ENCODE data around the gene TAT. TPM values are rescaled to one million over a fixed set of nuclear protein-coding genes. Genes with fewer than 3 reads are reported as not detected.
"Not testable (repeated sequence)": the region's sequence is repeated elsewhere in the genome, so short reads cannot be mapped to it uniquely, and the experiment has no call there.

Gene TAT
- total RNA-seq, 2 donors from 2014 or later: 0.09 TPM; not detected in 1

DNA sequence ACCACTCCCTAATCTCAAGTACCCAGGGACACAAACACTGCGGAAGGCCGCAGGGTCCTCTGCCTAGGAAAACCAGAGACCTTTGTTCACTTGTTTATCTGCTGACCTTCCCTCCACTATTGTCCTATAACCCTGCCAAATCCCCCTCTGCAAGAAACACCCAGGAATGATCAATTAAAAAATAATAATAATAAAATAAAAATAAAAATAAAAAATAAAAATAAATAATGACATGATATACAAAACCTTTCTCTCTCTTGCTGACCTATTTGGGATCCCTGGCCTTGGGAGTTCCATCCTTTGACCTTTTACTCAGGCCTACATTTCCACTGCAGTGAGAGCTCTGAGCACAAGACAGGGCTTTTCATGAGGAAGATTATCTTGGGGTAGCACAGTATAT is 13.2 kb upstream of the TAT start:
- intact Hi-C loops (cut with DNase I); DNase-seq (ENCODE audit: low spot score): not testable (repeated sequence)

DNA sequence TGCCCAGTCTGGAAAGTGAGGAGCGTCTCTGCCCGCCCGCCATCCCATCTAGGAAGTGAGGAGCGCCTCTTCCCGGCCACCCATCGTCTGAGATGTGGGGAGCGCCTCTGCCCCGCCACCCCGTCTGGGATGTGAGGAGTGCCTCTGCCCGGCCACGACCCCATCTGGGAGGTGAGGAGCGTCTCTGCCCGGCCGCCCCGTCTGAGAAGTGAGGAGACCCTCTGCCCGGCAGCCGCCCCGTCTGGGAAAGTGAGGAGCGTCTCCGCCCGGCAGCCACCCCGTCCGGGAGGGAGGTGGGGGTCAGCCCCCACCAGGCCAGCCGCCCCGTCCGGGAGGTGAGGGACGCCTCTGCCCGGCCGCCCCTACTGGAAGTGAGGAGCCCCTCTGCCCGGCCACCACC is 12.4 kb upstream of the TAT start:
- DNase-seq (ENCODE audit: low spot score); intact Hi-C loops (cut with DNase I): not testable (repeated sequence)

DNA sequence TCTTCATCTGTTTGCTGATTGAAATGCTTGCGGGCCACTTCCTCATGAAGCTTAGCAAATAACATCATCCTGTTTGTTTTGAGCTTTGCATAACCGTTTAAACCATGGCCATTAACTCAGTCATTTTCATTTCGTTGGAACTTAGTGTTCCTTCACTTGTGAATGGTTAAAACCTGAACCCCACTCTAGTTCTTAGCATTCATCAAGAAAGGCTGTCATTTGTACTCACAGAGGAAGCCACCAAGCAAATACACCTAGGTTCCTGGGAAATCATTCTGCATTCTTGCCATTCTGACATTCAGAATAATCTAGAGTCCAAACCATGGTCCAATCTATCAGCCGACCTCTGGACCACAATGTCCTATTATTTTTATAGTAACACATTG is 8.4 kb upstream of the TAT start:
- no peak for DNase-seq (ENCODE audit: low spot score)
- intact Hi-C loops (cut with DNase I): no loop called here

DNA sequence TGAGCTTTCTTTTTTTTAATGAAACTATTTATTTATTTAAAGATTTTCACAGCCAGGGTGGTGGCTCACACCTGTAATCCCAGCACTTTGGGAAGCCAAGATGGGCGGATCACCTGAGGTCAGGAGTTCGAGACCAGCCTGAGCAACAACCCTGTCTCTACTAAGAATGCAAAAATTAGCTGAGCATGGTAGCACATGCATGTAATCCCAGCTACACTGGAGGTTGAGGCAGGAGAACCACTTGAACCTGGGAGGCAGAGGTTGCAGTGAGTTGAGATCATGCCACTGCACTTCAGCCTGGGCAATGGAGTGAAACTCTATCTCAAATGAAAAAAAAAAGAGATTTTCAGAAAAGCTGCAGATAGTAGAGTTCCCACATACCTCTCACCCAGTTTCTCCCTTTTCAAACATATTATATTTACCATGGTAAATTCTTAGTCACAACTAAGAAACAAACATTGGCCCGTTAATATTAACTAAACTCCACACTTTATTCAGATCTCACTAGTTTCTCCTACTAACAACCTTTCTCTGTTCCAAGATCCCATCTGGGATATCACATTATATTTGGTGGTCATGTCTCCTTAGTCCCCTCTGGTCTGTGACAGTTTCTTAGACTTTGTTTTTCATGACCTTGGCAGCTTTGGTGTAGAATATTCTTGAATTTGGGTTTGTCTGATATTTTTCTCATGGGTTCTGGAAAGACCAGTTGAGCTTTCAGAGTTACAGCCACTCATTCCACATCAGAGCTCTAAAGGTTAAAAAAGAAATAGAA is 7.8 kb upstream of the TAT start:
- intact Hi-C loops (cut with DNase I): no loop called here
- DNase-seq (ENCODE audit: low spot score): no peak

DNA sequence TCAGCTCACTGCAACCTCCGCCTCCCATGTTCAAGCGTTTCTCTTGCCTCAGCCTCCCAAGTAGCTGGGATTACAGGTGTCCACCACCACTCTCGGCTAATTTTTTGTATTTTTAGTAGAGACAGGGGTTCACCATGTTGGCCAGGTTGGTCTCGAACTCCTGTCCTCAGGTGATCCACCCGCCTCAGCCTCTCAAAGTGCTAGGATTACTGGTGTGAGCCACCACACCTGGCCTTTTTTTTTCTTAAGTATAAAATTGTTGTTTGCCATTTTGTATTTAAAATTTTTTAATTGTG is 5.6 kb upstream of the TAT start:
- DNase-seq (ENCODE audit: low spot score); intact Hi-C loops (cut with DNase I): not testable (repeated sequence)

DNA sequence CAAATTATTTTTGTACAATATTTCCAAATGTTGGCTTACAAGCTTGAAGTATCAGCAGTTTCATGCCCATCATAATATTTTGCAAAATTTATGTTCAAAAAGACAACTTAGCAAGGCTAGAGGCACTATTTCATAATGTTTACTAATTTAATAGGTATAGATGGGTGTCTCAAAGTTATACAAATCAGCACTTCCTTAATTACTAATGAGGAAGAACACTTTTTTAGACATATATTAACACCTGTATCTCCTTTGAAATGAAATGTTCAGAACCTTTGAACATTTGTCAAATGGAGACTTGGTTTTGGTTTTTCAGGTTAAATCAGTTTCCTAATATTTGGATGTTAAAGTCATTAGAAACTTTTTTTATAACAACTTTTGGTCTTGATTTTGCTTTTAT is 2.2 kb downstream of the TAT start:
- no peak for DNase-seq (ENCODE audit: low spot score)
- intact Hi-C loops (cut with DNase I): no loop called here

DNA sequence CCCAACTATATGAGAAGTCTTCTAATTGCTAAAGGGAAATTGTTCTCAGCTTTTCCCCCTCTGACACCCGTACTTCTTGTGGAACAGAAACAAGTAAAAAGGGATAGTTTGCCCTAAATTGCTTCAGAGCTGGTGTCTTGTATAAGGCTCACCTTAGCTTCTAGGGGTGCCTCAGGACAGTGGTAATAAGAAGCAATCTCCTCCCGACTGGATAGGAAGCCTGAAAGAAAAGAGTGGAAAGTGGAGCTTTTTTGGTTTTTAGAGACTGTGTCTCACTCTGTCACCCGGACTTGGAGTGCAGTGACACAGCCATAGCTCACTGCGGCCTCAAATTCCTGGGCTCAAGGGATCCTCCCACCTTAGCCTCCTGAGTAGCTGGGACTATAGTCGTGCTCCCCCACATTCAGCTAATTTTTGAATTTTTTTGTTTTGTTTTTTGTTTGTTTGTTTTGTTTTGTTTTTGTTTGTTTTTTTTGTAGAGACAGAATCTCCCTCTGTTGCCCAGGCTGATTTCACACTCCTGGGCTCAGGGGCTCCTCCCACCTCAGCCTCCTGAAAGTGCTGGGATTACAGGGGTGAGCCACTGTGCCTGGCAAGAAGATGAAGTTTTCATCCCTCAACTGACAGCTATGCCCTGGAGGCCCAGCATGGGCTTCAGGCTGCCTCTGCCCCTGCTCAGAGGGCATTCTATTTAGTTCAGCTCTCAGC is 3.4 kb downstream of the TAT start:
- intact Hi-C loops (cut with DNase I): no loop called here
- no peak for DNase-seq (ENCODE audit: low spot score)

DNA sequence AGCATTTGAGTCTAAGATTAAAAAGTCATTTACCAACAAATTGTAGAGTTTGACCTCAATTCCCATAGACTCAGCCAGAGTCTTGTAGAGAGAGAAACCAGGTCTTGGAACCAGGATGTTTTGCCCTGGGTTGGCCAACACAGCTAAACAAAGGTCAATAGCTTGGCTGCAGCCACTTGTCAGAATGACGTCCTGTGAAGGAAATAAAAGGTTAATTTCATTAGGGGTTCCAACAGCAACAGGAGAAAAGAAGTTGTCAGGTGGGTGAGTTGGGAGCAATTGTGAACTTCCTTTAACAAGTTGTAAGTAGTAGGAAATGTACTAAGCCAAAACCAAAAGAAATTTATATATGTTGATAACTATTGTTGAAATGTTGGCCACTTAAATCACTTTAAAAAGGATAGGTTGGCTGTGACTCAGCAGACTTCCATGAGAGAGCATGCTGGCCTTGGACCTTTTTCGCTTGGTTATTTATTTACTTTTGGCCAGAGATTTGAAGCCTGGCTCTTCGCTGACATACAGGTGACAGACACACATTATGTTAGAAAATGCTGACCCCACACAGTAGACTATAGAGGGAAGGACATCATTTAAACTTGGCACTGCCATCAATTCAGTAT is 4.3 kb downstream of the TAT start:
- DNase-seq (ENCODE audit: low spot score): no peak
- intact Hi-C loops (cut with DNase I): no loop called here

DNA sequence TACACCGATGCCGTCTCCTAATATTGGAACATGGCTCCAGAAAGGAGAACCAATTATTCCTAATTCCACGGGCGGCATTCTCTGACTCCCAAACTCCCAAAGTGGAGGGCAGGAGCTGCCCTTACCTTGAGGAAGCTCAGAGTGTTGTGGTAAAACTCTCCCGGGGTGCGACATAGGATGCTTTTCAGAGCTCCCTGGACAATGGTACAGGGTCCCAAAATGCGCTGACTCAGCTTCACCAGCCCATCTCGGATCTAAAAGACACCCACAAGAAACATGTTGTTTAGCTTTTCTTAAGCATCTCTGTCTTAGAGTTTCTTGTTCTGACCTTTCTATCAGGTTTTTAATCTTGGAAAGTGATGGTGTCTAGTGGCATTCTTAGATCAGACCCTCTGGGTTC is 6.7 kb downstream of the TAT start:
- no peak for DNase-seq (ENCODE audit: low spot score)
- intact Hi-C loops (cut with DNase I): no loop called here

DNA sequence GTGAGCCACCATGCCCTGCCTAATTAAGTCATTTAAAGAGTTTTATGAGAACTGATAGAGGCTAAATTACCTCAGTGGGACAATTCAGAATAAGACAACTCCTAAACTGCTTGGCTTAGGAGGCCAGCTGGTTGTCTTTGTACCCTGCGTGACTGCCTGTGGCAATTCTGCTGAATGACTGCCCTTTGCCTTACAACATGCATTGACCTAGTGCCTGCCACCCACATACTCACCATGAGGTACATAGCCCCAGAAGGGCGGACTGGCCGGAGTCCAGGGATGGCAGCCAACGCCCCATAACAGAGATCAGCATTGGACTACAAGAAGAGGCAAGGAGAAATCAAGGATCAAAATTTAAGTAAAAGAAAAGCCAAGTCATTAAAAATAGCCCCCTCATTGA is 7.3 kb downstream of the TAT start:
- intact Hi-C loops (cut with DNase I): no loop called here
- DNase-seq (ENCODE audit: low spot score): no peak

DNA sequence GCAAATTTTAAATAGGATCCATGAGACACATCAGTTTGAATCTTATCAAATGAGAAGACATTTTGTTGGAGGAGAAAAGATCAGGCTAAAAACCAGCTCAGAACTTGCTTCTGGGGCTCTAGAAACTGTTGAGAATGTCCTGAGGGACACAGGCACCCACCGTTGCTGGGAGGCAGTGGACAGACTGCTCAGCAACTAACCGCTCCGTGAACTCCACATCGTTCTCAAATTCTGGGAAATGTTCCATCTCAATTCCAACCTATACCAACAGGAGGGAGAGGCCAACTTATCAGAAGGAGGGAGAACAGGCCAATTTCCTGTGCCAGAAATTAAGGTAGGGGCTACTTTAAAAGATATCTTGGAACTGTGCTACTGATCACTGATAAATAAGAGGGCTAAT is 8.3 kb downstream of the TAT start:
- intact Hi-C loops (cut with DNase I): no loop called here
- DNase-seq (ENCODE audit: low spot score): no peak

DNA sequence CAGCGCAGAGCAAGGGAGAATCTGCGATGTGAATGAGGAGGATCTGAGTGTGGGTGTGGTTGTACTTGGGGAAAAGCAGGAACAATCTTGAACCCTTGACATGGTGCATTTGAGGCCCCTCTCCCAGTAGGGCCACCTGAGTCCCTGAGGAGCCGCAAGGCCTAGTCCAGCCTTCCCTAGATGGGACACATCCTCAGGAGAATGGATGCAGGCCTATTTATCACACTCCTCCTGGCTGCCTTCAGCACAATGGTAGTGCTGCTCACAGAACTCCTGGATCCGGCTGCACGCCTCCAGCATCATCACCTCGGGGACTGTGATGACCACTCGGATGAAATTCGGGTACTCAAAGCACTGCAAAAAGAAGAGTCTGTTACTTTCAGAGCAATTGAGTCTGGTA is 9.0 kb downstream of the TAT start:
- intact Hi-C loops (cut with DNase I): no loop called here
- no peak for DNase-seq (ENCODE audit: low spot score)

DNA sequence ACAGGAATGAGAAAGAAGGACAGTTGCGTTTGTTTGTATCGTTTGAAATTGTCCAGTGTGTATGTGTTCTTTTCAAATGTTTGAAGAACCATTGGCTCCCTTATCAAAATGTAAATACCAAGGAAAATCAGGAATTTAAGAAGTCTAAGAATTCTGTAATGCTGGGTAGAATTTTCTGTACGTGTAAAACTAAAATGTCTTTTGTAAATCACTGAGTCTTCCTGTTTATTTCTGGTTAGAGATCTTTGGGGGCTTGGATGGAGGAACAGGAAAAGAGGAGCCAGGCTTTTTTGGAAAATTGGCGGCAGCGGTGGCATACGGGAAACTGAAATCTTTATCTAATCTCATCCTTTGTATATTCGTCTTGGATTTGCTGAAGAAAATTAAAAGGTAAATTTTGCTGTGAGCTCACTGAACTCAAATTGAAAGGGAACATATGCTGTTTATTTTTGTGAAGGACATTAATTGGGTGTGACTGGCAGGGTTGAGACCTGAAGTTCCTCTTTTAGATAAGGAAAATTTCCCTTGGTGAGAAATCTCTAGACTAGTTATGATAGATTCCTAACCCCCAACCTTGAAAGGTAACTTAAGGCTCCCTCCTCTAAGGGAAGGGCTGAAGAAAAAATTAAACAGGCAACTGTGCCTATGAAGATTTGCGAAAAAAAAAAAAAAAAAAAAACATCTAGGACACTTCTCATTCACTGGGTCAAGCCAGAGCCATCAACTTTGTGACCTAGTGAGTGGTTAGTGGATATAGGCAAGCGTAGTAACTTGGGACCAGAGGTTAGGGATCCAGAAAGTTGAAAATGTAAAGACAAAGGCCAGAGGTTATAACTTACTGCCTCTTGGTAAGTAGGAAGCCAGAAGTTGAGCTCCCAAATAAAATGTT is 10.8 kb downstream of the TAT start:
- intact Hi-C loops (cut with DNase I): no loop called here
- no peak for DNase-seq (ENCODE audit: low spot score)

DNA sequence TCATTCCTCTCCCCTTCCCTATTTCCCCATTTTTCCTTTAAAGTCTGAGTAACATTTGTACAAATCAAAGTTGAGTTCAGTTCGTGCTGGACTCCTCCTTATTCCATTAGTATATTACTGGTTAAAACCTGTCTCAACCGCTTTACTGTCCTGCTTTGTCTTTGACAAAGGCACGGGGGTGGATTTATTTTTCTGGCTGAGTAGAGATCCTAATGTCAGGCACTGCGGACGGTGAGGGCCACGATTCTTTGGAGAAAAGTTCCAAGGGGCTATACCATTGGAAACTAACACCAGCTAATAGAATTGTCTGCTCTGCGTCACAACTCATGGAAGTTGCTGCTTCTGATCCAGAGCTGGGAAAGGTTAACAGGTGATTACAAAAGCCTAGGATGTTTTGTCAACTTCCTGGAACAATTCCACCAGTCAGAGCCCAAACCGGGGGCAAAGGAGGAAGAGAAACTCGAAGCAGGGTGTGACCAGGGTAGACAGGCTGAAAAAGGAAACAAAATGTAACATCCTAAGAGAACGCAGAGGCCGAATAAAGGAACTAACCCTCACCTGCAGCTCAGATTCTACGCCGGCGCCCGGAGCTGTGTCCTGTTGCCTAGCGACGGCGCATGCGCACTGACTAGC is 12.4 kb downstream of the TAT start:
- no peak for DNase-seq (ENCODE audit: low spot score)
- intact Hi-C loops (cut with DNase I): no loop called here

DNA sequence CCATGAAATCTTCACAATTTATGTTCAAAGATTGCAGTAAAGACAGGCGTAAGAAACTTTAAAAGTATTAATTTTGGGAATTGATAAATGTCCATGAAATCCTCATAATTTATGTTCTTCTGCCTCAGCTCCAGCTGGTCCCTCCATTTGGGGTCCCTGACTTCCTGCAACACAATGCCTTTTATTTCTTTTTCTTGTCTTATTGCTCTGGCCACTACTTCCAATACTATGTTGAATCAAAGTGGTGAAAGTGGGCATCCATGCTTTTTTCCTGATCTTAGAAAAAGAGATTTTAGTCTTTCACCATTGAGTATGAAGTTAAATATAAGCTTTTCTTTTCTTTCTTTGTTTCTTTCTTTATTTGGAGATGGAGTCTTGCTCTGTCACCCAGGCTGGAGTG is 14.3 kb downstream of the TAT start:
- DNase-seq (ENCODE audit: low spot score): no peak
- intact Hi-C loops (cut with DNase I): no loop called here

DNA sequence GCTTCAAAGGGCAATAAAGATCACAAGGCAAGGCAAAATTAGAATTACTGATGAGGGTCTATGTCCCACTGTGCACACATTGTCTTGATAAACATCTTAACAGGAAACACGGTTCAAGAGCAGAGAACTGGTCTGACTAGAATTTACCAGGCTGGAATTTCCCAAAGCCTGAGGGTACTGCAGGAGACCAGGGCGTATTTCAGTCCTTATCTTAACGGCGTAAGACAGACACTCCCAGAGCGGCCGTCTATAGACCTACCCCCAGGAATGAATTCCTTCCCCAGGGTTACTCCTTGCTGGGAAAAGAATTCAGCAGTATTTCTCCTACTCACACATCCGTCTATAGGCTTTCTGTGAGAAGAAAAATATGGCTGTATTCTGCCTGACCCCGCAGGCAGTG is 15.0 kb downstream of the TAT start:
- DNase-seq (ENCODE audit: low spot score); intact Hi-C loops (cut with DNase I): not testable (repeated sequence)

DNA sequence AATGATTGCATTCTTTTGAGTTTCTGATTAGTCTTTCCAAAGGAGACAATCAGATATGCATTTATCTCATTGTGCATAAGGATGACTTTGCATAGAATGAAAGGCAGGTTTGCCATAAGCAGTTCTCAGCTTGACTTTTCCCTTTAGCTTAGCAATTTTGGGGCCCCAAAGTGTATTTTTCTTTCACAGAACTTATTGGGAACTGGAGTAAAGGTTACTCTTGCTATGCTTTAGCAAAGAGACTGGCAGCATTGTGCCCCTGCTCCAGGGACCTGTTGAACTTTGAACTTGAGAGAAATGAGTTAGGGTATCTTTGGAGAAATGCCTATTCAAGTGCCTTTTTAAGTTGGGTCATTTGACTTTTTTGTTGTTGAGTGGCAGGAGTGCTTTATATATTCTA is 17.0 kb downstream of the TAT start:
- intact Hi-C loops (cut with DNase I): no loop called here

DNA sequence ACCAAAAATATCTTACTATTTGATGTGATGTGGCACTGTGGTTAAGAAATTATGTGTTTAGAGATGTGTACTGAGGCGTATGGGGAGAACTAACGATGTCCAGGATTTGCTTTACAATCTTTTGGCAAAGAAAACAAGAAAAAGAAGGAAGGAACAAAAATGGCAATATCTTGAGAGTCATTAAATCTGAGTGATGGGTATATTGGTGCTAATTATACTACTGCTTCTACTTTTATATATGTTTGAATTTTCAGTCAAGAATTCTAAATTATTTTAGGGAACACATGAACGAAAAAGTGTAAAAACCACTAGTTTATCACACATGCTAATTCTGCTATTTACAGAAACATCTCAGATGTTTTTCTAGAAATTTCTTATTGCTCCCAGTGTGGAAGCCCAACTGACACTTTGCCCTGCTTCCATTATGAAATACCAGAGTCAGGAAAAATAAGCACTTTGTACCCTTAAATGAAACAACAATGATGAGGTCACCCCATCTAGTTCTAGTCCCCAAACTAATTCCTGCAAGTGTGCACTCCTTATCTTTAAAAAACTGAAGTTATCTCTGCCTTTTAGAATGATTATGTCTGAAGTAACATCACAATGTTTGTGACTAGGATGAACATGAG is 18.8 kb downstream of the TAT start:
- DNase-seq (ENCODE audit: low spot score): no peak
- intact Hi-C loops (cut with DNase I): no loop called here

More for the DNA sequence above, 17.0 kb downstream of the TAT start:
- DNase-seq (ENCODE audit: low spot score): no peak

DNA sequence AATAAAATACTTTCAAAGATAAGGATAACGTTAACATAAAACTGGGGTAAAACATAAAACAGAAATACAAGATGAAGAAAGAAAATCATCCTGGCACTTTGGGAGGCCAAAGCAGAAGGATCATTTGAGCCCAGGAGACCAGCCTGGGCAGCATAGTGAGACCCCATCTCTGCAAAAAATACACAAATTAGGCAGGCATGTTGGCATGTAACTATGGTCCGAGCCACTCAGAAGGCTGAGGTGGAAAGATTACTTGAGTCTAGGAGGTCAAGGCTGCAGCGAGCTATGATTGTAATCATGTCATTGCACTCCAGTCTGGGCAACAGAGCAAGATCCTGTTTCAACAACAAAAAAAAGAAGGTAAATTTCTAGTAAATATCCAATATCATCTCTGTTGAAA is 19.6 kb downstream of the TAT start:
- DNase-seq (ENCODE audit: low spot score): no peak
- intact Hi-C loops (cut with DNase I): no loop called here
